ENCODE measurements around the gene GRIK3. TPM values are rescaled to one million over a fixed set of nuclear protein-coding genes. Genes with fewer than 3 reads are reported as not detected.
A peak's percentile ranks its signal among the peaks of the same experiment; 100 is the strongest.

The GRIK3 gene
- total and polyA plus RNA-seq, 11 donors = 0.06 to 1.6 (median 0.29) TPM

DNA sequence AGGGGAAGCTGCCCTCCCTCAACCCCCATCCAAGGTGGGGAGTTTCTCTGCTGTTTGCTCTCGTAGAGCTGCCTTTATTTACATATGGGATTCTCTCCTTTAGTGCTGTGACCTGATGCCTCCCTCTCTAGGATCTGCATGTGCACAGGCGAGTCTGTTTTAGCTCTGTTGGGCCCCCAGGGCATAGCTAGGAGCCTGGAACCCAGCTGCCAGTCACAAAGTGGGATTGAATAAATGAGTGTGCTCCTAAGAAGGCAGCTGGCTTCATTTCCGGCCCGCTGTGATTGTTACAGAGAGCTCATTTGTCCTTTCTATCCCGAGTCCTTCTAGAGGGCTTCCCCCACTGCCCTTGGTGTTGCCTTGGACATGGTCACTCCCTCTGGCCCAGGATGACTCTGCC, 176.6 kb downstream of the GRIK3 start:
- TF ChIP-seq POLR2A (IDR thresholded peaks at IDR 0.05) (no peak), CTCF (IDR thresholded peaks at IDR 0.05) (no peak)
- Histone ChIP-seq H3K4me3 (no peak overlapping the region), H3K27me3 (peaks cover 0 to 70% (median 13%) of the 10 kb centered on the region in 9 donors), H3K9me3 (no peaks in the 10 kb centered on the region), H3K36me3 (no peaks in the 10 kb centered on the region), H3K27ac (no peak overlapping the region), H3K4me1 (no peaks in the 10 kb centered on the region)
- ATAC-seq (no peak), DNase-seq (no peak)
- WGBS, 4 donors = 44 to 57% (median 52%) methylated on average over 5 of the region's 5 CpGs
- intact Hi-C loops (cut with DNase I) = no loop called here

DNA sequence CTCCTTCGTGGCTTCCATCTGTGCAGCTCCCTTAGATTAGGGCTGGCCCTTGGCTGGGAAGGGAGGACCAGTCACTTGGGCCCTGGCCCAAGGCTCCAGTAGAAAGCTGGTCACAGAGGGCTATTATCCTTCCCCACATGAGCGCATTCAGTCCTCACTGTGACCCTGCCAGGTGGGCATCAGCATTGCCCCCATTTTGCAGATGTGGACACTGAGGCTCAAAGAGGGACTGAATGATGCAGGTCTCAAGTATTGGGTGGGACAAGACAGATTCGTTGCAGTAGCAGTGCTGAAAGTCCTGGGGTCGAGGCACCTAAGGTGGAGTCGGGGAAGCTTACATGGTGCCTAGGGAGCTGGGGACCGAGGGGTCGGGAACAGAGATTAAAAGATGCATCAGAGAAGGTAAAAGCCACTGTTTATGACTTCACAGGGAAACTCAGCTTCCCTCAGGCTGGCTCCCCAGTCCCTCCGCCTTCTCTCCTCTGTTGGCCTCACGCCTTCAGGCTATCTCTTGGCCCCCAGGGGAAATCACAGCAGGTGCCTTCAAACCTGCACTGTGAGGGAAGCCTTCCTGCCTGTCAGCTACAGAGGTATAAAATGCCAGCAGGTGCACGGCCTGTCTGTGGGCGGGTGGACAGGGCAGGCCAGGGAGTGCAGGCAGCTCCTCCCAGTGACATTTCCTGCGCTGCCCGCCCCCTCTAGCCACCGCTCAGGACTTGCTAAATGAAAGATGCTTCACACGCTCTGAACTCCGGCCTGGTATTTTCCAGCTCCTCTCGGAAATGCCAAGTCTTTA, 178.4 kb downstream of the GRIK3 start:
- Histone ChIP-seq H3K27me3 (peaks cover 0 to 84% (median 20%) of the 10 kb centered on the region in 9 donors), H3K4me3 (no peak overlapping the region), H3K27ac (no peak overlapping the region), H3K4me1 (no peaks in the 10 kb centered on the region), H3K36me3 (no peaks in the 10 kb centered on the region), H3K9me3 (no peaks in the 10 kb centered on the region)
- ATAC-seq = no peak
- 40 to 56% (median 46%) methylated on average over 14 to 17 of the region's 17 CpGs for WGBS, 4 donors
- no peak for TF ChIP-seq POLR2A (IDR thresholded peaks at IDR 0.05)
- no peak for TF ChIP-seq CTCF (IDR thresholded peaks at IDR 0.05)
- intact Hi-C loops (cut with DNase I) = no loop called here
- peak in 1 of 5 donors; percentile 12 for DNase-seq

- Histone ChIP-seq H3K4me3 (no peak overlapping the region), H3K27ac (no peak overlapping the region), H3K9me3 (no peaks in the 10 kb centered on the region), H3K4me1 (no peaks in the 10 kb centered on the region), H3K27me3 (peaks cover 0 to 85% (median 23%) of the 10 kb centered on the region in 9 donors), H3K36me3 (no peaks in the 10 kb centered on the region)
- intact Hi-C loops (cut with DNase I) = no loop called here
- ATAC-seq (no peak), DNase-seq (no peak)
- WGBS, 4 donors = 86 to 87% (median 87%) methylated on average over 14 of the region's 14 CpGs
- TF ChIP-seq CTCF (IDR thresholded peaks at IDR 0.05) (no peak), POLR2A (IDR thresholded peaks at IDR 0.05) (no peak)
These were observed 180.7 kb downstream of the GRIK3 start for GRCh38 chr1:36853638-36854037.

GRCh38 chr1:36852586-36852985, 181.7 kb downstream of the GRIK3 start:
- intact Hi-C loops (cut with DNase I) = no loop called here
- no peak for TF ChIP-seq POLR2A (IDR thresholded peaks at IDR 0.05)
- DNase-seq = no peak

More at GRCh38 chr1:36852586-36852985, 181.7 kb downstream of the GRIK3 start:
- no peak for ATAC-seq
- Histone ChIP-seq H3K4me1 (no peaks in the 10 kb centered on the region), H3K4me3 (no peak overlapping the region), H3K36me3 (no peaks in the 10 kb centered on the region), H3K27ac (no peak overlapping the region), H3K27me3 (peaks cover 0 to 88% (median 23%) of the 10 kb centered on the region in 9 donors), H3K9me3 (no peaks in the 10 kb centered on the region)
- 65 to 90% (median 75%) methylated on average over 3 to 5 of the region's 5 CpGs for WGBS, 4 donors
